HEK293 (cell line): ENCODE results near the gene IFT52.

ENCODE experiments used
- CTCF ChIP-seq: fragments of 450-650 bp; formaldehyde crosslinking; IDR thresholded peaks from 2 replicates; pipeline ENCODE4 v1.5.1; 2016; ENCODE audit warnings: missing biosample characterization, missing genetic modification characterization
- GLI2 ChIP-seq: fragments of 450-650 bp; formaldehyde crosslinking; IDR thresholded peaks from 2 replicates; pipeline ENCODE4; 2017; ENCODE audit warnings: missing biosample characterization, missing genetic modification characterization, low read depth, borderline replicate concordance
- HIC1 ChIP-seq: fragments of 450-650 bp; formaldehyde crosslinking; IDR thresholded peaks from 2 replicates; pipeline ENCODE4 v1.5.1; 2016; ENCODE audit warnings: missing biosample characterization, missing genetic modification characterization
- MYNN ChIP-seq: fragments of 450-650 bp; formaldehyde crosslinking; IDR thresholded peaks from 2 replicates; pipeline ENCODE4 v1.5.1; 2016; ENCODE audit warnings: missing biosample characterization, missing genetic modification characterization, borderline replicate concordance
- YY1 ChIP-seq: fragments of 450-650 bp; formaldehyde crosslinking; IDR thresholded peaks from 2 replicates; pipeline ENCODE4 v1.5.1; 2018; ENCODE audit warnings: missing biosample characterization, missing genetic modification characterization
- ZNF121 ChIP-seq: fragments of 450-650 bp; formaldehyde crosslinking; IDR thresholded peaks from 2 replicates; pipeline ENCODE4 v1.5.1; 2016; ENCODE audit warnings: missing biosample characterization, missing genetic modification characterization
- ZNF211 ChIP-seq: fragments of 450-650 bp; formaldehyde crosslinking; IDR thresholded peaks from 2 replicates; pipeline ENCODE4 v1.5.1; 2016; ENCODE audit warnings: low read depth, missing biosample characterization, missing genetic modification characterization
- ZNF302 ChIP-seq: fragments of 450-650 bp; formaldehyde crosslinking; IDR thresholded peaks from 2 replicates; pipeline ENCODE4 v1.5.1; 2016; ENCODE audit warnings: missing biosample characterization, missing genetic modification characterization, low read depth
- ZNF558 ChIP-seq: fragments of 450-650 bp; formaldehyde crosslinking; IDR thresholded peaks from 2 replicates; pipeline ENCODE4 v1.5.1; 2016; ENCODE audit warnings: missing biosample characterization, missing genetic modification characterization

GRCh38 chr20:43662943-43663655 lies 72.4 kb downstream of the IFT52 start:
- TF ChIP-seq ZNF558 (tag by site-specific recombination), result no peak
- no peak for TF ChIP-seq YY1 (tag by site-specific recombination)
- TF ChIP-seq CTCF (tag by site-specific recombination), result no peak
- TF ChIP-seq ZNF302 (tag by site-specific recombination), result no peak
- TF ChIP-seq MYNN (tag by site-specific recombination), result no peak
- TF ChIP-seq ZNF211, result no peak
- no peak for TF ChIP-seq GLI2 (tag by site-specific recombination)
- no peak for TF ChIP-seq ZNF121 (tag by site-specific recombination)
- TF ChIP-seq HIC1, result no peak
